NCI-H1436 (cell line): ENCODE data around the gene NUDT14.

Source experiments
- DNase-seq: peaks from one replicate; lab custom pipeline; 2025; lab: John Stamatoyannopoulos, UW

The NUDT14 gene

DNA sequence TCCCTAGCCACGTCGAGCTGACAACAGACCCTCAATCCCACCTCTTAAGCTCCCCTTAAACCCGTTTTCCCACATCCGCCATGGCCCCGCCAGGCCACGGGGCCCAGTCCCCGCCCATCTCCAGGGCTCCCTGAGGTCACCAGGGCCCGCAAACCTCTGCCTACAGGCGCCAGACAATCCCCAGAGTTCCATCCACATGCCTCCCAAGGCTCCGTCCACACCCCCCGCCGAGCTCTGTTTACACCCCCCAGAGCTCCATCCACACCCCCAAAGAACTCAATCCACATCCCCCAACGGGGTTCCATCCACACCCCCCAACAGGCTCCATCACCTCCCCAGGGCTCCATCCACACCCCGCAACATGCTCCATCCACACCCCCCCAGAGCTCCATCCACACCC lies 21.8 kb downstream of the NUDT14 start:
- DNase-seq, result no peak

GRCh38 chr14:105158794-105159193 lies 22.3 kb downstream of the NUDT14 start:
- DNase-seq, result no peak

GRCh38 chr14:105157872-105158271 lies 23.2 kb downstream of the NUDT14 start:
- DNase-seq, result no peak

GRCh38 chr14:105156414-105157375 lies 24.4 kb downstream of the NUDT14 start:
- no peak for DNase-seq

GRCh38 chr14:105155681-105156413 lies 25.3 kb downstream of the NUDT14 start:
- no peak for DNase-seq

DNA sequence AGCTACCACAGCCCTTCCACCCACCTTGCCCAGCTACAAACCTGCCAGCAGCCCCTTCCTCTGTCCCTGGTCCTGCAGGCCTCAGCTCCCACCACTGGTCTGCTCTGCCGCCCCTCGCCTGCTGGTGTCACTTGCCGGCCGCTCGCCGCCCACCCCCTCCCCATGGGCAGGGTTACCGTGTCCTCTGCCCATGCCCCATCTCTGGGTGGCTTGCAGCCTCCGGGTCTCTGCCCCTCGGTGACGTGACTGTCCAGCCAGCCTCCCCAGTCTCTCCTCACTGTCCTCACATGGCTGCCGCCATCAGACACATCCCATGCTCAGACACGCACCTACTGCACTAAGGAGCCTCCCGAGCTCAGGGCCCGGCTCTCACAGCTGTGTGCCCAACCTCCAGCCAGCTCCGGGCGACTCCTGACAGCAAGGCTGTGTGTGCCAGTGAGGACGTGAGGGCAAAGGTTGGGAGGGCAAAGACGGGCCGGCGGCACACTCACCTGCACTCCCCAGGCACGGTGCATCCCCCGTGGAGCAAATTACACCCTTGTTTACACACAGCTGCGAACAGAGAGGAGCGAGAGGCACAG lies 26.0 kb downstream of the NUDT14 start:
- no peak for DNase-seq

DNA sequence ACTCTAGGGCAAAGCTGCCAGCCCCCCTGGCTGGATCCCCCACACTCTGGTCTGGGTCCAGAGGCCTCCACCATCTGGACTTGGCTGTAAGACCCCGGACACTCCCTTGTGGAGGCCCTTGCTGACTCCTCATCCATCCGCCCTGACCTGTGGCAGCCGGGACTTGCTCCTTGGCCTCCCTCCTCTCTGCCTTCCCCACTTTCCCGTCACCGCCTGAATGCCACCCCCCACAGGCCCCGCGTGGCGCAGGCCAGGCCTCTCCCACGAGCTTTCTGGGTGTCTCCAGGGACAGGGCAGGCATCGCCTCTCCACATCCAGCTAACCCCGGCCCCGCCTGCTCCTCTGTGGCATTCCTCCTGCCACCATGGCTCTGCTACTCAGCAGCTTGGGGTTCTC lies 26.6 kb downstream of the NUDT14 start:
- no peak for DNase-seq

DNA sequence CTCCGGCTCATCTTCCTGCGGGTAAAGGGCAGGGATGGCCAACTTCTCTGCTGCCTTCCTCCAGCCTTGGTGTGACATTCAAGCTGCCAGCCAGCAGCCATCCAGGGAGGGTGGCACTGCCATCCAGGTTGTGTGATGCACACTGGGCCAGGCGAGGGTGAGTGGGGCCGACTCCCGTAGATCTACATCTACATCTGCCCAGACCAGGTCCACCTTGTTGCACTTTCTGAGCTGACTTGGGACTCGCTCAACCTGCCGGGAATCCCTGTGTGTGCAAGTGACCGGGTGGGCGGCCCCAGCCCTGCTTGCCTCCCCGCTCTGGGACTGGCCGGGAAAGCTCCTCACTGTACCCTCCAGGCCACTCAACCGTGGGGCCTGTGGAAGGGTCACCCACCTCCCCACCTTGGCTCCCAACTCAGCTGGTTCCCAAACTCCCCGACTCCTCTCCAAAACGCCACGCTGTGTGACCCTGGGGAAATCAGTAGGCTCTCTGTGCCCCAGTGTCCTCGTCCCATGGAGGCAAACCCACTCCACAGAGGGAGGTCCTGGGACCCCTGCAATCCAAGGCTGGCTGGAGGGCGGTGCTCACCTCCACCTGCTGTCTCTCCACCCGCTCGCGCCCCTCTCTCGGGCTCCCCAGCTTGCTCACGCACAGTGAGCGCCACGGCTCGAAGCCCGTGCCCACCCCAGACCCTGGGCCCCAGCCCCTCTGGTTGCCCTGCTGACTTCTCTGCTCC lies 27.2 kb downstream of the NUDT14 start:
- DNase-seq, result no peak

GRCh38 chr14:105153331-105153731 lies 27.8 kb downstream of the NUDT14 start:
- no peak for DNase-seq

- no peak for DNase-seq
Observed at GRCh38 chr14:105152794-105153241, 28.3 kb downstream of the NUDT14 start.

DNA sequence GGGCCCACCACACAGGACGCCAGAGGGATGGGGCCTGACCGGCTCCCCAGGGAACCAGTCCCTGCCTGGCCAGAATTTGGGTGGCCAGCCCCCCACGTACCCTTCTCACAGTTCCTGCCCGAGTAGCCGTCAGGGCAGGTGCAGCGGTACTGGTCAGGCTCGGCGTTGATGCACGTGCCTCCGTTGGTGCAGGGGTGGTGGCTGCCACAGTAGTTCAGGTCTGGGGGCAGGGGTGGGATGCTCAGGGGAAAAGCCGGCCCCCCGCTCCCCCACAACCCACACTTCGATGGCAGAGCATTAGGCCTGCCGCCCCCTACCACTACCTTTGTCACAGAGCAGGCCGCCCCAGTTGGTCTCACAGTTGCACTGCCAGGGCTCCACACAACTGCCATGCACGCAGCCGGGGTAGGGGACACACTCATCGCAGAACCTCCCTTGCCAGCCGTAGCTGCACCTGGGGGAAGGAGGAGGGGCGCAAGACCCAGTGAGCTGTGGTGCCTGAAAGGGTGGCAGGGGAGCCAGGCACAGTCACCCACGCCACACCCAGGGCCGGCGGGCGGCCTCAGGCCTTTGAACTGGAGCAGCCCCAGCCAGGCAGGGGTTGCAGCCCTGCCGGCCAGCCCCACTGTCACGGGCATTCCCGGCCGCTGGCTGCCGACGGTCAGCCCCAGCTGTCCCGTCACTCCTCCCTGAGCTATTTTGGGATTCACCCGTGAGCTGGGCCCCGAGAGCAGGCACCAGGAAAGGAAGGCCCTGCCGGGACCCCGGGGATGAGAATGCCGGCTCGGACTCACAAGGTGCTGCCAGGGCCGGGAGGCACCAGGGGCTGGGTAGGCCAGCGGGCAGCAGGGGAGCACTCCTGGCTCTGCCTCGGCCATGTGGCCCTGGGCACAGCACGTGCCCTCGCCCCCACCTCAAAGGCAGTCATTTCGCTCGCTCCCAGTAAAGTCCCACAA lies 29.0 kb downstream of the NUDT14 start:
- no peak for DNase-seq

DNA sequence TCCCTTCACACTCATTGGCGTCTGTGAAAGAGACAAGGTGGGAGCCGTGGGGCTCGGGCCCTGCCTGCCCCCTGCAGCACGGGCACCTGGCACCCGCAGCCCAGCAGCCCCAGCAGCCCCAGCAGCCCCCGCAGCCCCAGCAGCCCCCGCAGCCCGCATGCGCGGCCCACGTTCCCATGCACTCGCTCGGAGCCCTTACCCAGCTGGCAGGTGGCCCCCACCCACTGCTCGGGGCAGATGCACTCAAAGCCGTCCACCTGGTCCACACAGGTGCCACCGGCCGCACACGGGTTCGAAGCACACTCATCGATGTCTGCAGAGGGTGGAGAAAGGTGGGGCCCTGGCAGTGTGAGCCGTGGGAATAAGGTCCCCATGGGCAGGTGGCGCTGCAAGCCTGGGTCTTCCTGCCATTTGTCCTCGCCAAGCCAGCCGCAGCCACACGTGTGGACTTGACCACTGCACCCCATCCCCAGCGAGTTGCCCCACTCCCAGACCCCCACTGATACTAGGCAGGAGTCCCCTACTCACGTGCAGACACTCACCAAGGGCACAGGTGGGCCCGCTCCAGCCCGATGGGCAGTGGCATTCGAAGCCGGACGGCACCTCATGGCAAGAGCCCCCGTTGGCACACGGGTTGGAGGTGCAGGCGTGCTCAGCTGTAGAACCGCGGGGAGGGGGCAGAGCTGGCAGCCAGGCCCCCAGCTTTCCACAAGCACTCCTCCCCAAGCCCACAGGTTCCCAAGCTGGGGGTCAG lies 29.9 kb downstream of the NUDT14 start:
- DNase-seq, result no peak

DNA sequence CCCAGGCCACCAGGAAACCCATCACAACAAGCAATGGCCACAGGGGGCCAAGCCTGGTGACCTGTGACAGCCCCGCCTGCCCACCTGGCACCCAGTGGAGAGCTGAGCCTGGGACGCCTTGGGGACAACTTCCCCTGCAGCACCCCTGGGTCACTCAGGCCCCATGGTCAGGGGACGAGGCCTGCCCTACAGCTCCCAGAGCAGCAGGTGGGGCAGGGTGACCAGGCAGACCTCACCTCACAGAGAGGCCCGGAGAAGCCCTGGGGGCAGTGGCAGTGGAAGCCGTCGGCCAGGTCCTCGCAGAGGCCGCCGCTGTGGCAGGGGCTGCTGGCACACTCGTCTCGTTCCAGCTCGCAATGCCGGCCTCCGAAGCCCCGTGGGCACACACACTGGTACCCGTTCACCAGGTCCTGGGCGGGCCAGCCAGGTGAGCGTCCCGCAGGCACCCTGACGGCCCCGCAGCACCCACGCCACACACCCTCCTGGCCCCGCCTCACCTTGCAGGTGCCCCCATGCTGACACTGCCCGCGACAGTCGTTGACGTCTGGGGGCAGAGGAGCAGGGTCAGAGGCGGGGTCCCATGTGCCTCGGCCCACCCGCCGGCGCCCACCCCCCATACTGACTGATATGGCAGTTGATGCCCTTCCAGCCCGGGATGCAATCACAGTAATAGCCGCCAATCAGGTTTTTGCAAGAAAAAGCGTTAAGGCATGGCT lies 30.6 kb downstream of the NUDT14 start:
- no peak for DNase-seq

GRCh38 chr14:105150026-105150367 lies 31.1 kb downstream of the NUDT14 start:
- DNase-seq, result no peak

DNA sequence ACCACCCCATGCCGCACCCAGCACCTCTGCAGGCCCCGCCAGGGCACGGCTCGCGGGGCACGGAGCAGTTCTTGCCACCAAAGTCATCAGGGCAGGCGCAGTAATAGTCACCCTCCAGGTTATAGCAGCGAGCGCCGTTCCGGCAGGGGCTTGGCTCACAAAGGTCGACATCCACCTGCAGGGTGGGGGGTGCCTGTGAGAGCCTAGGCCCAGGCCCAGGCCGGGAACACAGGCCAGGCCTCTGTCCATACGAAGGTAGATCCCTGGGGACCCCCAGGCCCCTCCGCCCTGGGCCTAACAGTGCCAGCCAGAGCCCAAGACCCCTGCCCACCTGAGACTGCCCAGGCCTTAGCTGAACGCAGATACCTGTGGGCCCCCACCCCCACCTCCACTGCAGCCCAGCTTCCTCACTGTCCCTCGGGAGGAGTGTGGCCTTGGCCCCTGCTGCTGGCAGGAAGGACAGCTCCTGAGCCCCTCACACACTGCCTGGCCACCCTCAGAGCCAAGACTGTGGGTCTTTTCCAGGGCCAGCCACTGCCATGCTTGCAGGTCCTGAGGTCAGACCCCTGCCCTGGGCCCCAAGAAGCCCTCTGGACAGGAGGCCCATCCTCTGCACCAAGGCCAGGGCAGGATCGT lies 31.8 kb downstream of the NUDT14 start:
- no peak for DNase-seq

DNA sequence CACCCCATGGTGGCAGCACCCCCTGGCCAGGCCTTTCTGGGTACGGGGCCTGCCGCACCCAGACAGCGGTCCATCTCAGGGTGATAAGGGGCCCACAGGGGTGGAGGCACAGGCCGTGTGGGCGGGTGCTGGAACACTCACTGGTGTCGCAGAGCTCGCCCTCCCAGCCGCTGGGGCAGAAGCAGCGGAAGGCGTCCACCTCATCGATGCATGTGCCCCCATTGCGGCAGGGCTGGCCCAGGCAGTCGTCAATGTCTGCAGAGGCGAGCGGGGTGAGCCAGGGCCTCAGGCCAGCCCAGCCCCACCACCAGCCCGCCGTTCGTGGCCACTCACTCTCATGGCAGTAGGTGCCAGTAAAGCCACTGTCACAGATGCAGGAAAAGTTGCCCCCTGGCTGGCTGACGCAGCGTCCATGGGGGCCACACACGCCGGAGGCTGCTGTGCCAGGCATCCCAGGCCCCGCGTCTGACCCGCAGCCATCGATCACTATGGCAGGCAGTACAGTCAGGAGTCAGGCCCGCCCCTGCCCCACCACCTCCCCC lies 32.4 kb downstream of the NUDT14 start:
- DNase-seq, result no peak

DNA sequence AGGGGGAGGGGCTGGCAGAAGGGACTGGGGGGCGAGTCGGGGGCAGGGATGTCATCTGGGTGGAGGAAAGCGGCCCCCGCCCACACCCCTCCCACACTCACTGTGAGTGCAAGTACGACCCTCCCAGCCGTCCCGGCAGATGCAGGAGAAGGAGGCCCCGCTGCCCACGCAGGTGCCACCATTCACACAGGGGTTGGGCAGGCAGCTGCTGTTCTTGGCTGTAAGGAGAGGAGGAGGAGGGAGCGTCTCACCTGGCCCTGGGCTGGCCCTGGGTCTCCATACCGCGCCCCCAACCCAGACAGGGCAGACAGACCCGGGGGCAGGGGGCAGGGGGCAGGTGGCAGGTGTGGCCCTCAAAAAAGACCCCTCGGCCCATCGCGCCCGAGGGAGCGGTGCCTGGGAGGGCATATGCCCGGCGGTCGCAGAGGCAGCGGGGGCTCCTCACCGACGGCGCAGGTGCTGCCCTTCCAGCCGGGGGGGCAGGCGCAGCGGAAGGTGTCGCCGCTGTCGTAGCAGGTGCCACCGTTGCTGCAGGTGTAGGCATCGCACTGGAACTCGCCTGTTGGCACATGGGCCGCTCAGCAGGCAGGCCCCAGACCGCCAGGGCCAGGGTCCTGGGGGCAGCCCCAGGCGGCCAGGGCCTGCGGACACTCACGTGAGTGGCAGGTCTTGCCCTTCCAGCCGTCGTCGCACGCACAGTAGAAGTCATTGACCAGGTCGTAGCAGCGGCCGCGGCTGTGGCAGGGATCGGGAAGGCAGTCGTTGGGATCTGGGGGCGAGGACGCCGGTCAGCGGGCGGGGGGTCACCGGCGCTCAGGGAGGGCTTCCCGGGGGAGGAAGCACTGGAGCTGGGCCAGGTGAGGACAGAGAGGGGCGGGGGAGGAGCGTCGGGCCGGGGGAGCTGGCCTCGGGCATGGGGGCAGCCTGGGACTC lies 33.2 kb downstream of the NUDT14 start:
- no peak for DNase-seq
